Kidney epithelial cell (primary cell): ENCODE results near the gene AKAP13. TPM values are rescaled to one million over a fixed set of nuclear protein-coding genes. Genes with fewer than 3 reads are reported as not detected.

ENCODE experiments used
- DNase-seq: peaks from one replicate; pipeline ENCODE4 v3.0.0-alpha.2; 2010; ENCODE audit warnings: low read depth
- H3K27me3 ChIP-seq: 2 replicates; pipeline ENCODE4 v1.6.0; 2011; ENCODE audit warnings: low read length; ENCODE audit not compliant: control insufficient read depth, insufficient read depth
- H3K36me3 ChIP-seq: 2 replicates; pipeline ENCODE4 v1.5.1; 2011; ENCODE audit warnings: low read length; ENCODE audit not compliant: control insufficient read depth, insufficient read depth
- H3K4me3 ChIP-seq: 2 replicates; pipeline ENCODE4 v1.5.1; 2011; ENCODE audit warnings: low read depth, mild to moderate bottlenecking, control low read depth, low read length
- CTCF ChIP-seq: IDR thresholded peaks from 2 replicates; pipeline ENCODE4 v1.5.1; 2011; ENCODE audit warnings: mild to moderate bottlenecking, moderate library complexity, low read length, control low read depth, inconsistent platforms; ENCODE audit not compliant: insufficient read depth, poor library complexity, severe bottlenecking
- total RNA-seq: library from RNA; depleted of rRNA; stranded (reverse); fragments of >200 nt; gene quantifications from 2 replicates; pipeline ENCODE4 v1.2.3, GENCODE V29; 2015

AKAP13 gene
- total RNA-seq, 1 donor from 2014 or later = 54.0 TPM

GRCh38 chr15:85746641-85747040 lies 366.2 kb downstream of the AKAP13 start:
- no peaks in the 10 kb centered on the region for H3K36me3 ChIP-seq
- no peak for DNase-seq
- H3K27me3 ChIP-seq = no peaks in the 10 kb centered on the region
- no peak for TF ChIP-seq CTCF
- no peak overlapping the region for H3K4me3 ChIP-seq

- Histone ChIP-seq H3K27me3 (no peaks in the 10 kb centered on the region), H3K36me3 (no peaks in the 10 kb centered on the region), H3K4me3 (no peak overlapping the region)
- DNase-seq = no peak
- no peak for TF ChIP-seq CTCF
These were observed 367.8 kb downstream of the AKAP13 start for GRCh38 chr15:85748176-85748575.

GRCh38 chr15:85748729-85749128 lies 368.3 kb downstream of the AKAP13 start:
- DNase-seq = no peak

GRCh38 chr15:85749261-85750151 lies 369.1 kb downstream of the AKAP13 start:
- Histone ChIP-seq H3K36me3 (no peaks in the 10 kb centered on the region), H3K27me3 (no peaks in the 10 kb centered on the region), H3K4me3 (no peak overlapping the region)
- DNase-seq = no peak
- TF ChIP-seq CTCF = no peak

More at GRCh38 chr15:85748729-85749128, 368.3 kb downstream of the AKAP13 start:
- Histone ChIP-seq H3K27me3 (no peaks in the 10 kb centered on the region), H3K36me3 (no peaks in the 10 kb centered on the region), H3K4me3 (no peak overlapping the region)
- TF ChIP-seq CTCF = no peak

GRCh38 chr15:85750319-85751290 lies 370.2 kb downstream of the AKAP13 start:
- no peaks in the 10 kb centered on the region for H3K36me3 ChIP-seq
- TF ChIP-seq CTCF = no peak
- no peak overlapping the region for H3K4me3 ChIP-seq
- H3K27me3 ChIP-seq = no peaks in the 10 kb centered on the region
- DNase-seq = no peak
